Motor neuron (in vitro differentiated cells): ENCODE data around the gene LRRC45. TPM values are rescaled to one million over a fixed set of nuclear protein-coding genes. Genes with fewer than 3 reads are reported as not detected.

Source experiments
- ATAC-seq, 8 experiments: fragments of 200-7000 bp; cut with Tn5 transposase; replicated peaks in 6 of 8; 2 replicates each; pipeline ENCODE4 v1.8.0; 2021; ENCODE audit warnings: mild to moderate bottlenecking in 8 of 8, moderate library complexity in 8 of 8
- H3K27ac ChIP-seq, 2 donors: fragments of 250-450 bp; sonication (Bioruptor Pico); 2 replicates each; pipeline ENCODE4 v1.9.0; 2021; ENCODE audit warnings: antibody characterized with exemption in 2 of 2, mild to moderate bottlenecking in 2 of 2, moderate library complexity in 1 of 2
- H3K4me1 ChIP-seq, 2 donors: fragments of 250-450 bp; sonication (Bioruptor Pico); replicated peaks in 1 of 2; 2 replicates each; pipeline ENCODE4 v1.6.1; 2021; ENCODE audit warnings: antibody characterized with exemption in 2 of 2, mild to moderate bottlenecking in 2 of 2, moderate library complexity in 1 of 2
- H3K4me3 ChIP-seq, 5 donors: fragments of 250-450 bp; sonication (Bioruptor Pico); 2 replicates each; pipeline ENCODE4 v1.9.0; 2021; ENCODE audit warnings: antibody characterized with exemption in 5 of 5, mild to moderate bottlenecking in 5 of 5, moderate library complexity in 4 of 5
- WGBS, 10 experiments: fragments of 450-650 bp; shearing (Covaris generic); methylation state at CpG; one replicate each; pipeline ENCODE4 v1.0.0; 2022; 5-methylcytosine and 5-hydroxymethylcytosine counted together
- in situ Hi-C, 9 experiments: fragments of 400-800 bp; cut with MboI; loops; one replicate each; pipeline ENCODE4 v1.15.0; 2021; ENCODE audit warnings: low sequenced_read_pairs in 9 of 9, low pct_unique_long_range_greater_than_20kb in 2 of 9; ENCODE audit not compliant: unreplicated experiment in 9 of 9
- total RNA-seq, 8 experiments: library from RNA; unstranded; fragments of 300-600 nt; gene quantifications; 2 replicates each; pipeline versions ENCODE4 v1.2.3 to v1.2.4, GENCODE V29; 2022

Gene LRRC45
- total RNA-seq, 8 experiments from 2014 or later, result 2.8 to 18.1 (median 10.7) TPM

GRCh38 chr17:82007228-82007494 lies 15.9 kb upstream of the LRRC45 start:
- in situ Hi-C loops, result no loop called here
- ATAC-seq, result no peak
- peaks cover 2 to 25% of the 10 kb centered on the region in 2 donors for H3K4me1 ChIP-seq
- WGBS, 10 experiments, result 86 to 100% (median 90%) methylated on average over 1 to 2 of the region's 6 CpGs; no CpG with 5 or more reads in 7 of the 10 experiments
- no peak overlapping the region for H3K4me3 ChIP-seq
- no peak overlapping the region for H3K27ac ChIP-seq

DNA sequence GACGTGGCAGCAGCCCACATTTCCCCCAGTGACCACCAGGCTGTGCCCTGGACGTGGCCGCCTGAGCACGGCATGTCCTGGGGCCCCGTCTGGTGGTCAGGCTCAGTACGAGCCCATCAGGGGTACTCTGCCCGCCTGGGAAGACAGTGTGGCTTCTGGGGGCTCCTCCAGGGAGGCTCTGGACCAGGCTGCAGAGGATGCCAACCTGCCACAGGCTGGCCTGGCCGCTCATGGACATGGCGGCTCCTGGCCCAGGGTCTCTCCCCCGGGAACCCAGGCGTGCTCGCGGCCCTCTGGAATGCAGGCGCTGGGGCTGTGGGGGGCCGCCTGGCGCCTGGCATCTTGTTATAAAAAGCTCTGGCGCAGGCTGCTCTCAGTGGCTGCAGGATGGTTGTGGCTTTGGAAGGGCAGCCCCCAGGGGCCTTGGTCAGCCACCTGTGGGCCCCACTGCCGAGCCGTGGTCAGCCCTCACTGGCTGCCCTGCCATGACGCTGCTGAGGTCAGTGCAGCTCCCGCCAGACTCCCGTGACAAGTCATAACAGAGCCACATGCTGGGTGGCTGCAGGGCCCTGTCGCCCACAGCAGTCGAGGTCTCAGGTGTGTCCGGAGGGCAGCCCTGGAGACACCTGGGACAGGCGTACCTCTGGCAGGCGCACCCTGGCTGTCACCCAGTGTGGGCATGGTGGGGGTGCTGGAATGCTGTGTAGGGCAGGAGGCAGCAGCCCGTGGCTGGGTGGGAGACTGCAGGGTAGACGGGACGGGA lies 15.4 kb upstream of the LRRC45 start:
- Histone ChIP-seq H3K4me1 (peaks cover 7 to 30% of the 10 kb centered on the region in 2 donors), H3K27ac (no peak overlapping the region), H3K4me3 (no peak overlapping the region)
- in situ Hi-C loops, result no loop called here
- 93 to 100% methylated on average over 3 to 4 of the region's 30 CpGs; no CpG with 5 or more reads in 8 of the 10 experiments for WGBS, 10 experiments
- ATAC-seq, result no peak

DNA sequence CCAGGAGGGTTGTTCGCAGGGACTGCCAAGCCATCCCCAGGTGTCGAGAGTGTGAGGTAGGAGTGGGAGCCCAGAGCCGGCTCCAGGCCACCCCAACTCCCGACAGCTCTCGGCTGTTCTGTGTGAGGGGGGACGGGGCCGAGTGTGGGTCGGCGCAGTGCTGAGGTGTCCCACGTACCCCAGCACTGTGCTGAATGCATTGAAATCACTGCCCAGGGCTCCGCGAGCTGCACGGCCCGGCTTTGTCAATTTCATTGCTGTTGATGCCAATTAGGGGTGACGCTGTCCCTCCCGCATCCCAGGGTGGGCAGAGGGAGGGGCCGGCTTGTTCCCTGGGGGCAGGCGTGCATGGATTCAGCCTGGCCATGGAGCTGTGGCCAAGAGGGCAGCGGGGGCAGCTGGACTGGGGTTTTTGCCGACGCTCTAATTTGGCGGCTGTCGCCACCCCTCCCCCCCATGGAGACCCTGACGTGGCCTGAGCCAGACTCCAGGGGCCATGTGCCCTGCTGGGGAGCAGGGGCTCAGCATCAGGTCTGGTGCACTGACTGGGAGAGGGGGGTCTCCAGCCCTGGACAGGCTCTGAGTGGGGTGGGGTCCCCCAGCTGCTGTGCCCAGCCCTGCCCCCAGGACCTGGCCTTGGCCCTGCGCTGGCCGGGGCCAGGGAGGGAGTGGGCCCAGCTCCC lies 14.7 kb upstream of the LRRC45 start:
- no peak overlapping the region for H3K4me3 ChIP-seq
- 80 to 100% (median 90%) methylated on average over 3 to 8 of the region's 26 CpGs; no CpG with 5 or more reads in 7 of the 10 experiments for WGBS, 10 experiments
- peaks cover 13 to 35% of the 10 kb centered on the region in 2 donors for H3K4me1 ChIP-seq
- in situ Hi-C loops, result no loop called here
- H3K27ac ChIP-seq, result no peak overlapping the region
- ATAC-seq, result no peak

DNA sequence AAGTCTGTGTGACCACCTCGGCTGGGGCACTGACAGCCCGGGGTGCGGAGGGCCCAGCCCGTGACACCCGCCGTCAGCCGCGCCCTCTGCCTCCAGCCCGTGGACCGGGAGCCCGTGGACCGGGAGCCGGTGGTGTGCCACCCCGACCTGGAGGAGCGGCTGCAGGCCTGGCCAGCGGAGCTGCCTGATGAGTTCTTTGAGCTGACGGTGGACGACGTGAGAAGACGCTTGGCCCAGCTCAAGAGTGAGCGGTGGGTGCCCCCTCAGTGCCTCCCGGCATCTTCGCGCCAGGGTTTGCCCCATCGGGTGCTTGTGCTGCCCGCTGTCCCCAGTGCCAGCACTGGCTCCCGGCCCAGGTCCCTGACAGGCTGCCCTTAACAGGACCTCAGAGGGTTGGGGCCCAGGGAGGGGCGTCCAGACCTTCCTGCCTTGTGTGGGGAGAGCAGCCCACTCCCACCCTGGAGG lies 14.1 kb upstream of the LRRC45 start:
- Histone ChIP-seq H3K27ac (no peak overlapping the region), H3K4me1 (peaks cover 13 to 30% of the 10 kb centered on the region in 2 donors), H3K4me3 (no peak overlapping the region)
- in situ Hi-C loops, result no loop called here
- 90 to 100% (median 100%) methylated on average over 1 to 4 of the region's 28 CpGs; no CpG with 5 or more reads in 7 of the 10 experiments for WGBS, 10 experiments
- no peak for ATAC-seq

DNA sequence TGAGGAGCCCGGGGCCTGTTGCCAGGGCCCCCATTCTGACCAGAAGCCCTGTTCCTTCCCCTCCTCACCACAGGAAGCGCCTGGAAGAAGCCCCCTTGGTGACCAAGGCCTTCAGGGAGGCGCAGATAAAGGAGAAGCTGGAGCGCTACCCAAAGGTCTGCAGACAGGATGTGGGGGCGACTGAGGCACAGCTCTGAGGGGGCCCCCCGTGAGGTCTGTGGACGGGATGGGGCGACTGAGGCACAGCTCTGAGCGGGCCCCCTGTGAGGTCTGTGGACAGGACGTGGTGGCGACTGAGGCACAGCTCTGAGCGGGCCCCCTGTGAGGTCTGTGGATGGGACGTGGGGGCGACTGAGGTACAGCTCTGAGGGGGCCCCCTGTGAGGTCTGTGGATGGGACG lies 13.7 kb upstream of the LRRC45 start:
- Histone ChIP-seq H3K4me3 (no peak overlapping the region), H3K4me1 (peaks cover 13 to 26% of the 10 kb centered on the region in 2 donors), H3K27ac (no peak overlapping the region)
- WGBS, 10 experiments, result 96 to 100% methylated on average over 2 to 4 of the region's 15 CpGs; no CpG with 5 or more reads in 8 of the 10 experiments
- ATAC-seq, result no peak
- in situ Hi-C loops, result no loop called here

DNA sequence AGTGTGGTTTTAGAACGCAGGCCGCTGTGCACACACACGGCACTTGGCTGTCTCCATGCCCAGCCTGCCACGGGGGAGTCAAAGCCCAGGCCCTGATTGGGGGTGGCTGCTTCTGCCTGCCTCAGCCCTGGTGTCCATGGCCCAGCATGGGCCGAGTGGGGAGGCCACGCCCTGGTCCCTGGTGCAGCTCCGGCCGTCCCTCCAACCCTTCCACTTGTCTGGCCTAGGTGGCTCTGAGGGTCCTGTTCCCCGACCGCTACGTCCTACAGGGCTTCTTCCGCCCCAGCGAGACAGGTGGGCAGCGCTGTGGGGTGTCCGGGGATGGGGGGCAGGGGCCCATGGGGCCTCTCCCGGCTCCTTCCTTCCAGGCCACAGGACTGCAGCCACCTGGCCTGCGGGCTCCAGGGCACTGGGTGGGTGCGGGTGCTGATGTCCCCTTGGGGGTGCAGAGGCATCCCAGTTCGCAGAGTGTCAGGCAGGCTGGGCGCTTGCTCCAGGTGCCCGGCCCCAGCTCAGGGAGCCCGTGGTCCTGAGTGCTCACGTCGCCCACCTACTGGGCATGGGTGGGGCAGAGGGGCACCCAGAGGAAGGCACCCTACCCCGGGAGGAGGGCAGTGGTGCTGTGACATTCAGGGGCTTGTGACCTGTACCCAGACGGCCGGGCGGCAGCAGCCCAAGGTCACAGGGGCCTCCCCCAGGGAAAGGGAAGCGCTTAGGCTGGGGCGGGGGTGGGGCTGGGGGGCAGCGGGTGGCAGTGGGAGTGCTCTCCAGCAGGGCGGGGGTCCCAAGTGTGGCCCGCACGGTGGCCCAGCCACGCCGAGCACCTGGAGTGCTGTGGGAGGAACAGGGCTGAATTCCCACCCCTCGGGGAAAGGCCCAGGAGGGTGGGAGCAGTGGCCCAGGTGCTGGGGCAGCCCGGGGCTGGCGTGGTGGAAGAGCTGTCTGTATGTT lies 12.3 kb upstream of the LRRC45 start:
- WGBS, 10 experiments, result 67 to 100% (median 75%) methylated on average over 2 to 5 of the region's 39 CpGs; no CpG with 5 or more reads in 6 of the 10 experiments
- in situ Hi-C loops, result no loop called here
- no peak for ATAC-seq
- H3K27ac ChIP-seq, result no peak overlapping the region
- peaks cover 13 to 32% of the 10 kb centered on the region in 2 donors for H3K4me1 ChIP-seq
- H3K4me3 ChIP-seq, result no peak overlapping the region

- no peak overlapping the region for H3K4me3 ChIP-seq
- H3K27ac ChIP-seq, result no peak overlapping the region
- ATAC-seq, result no peak
- WGBS, 10 experiments, result 75 to 100% (median 100%) methylated on average over 1 to 5 of the region's 19 CpGs; no CpG with 5 or more reads in 7 of the 10 experiments
- peaks cover 13 to 29% of the 10 kb centered on the region in 2 donors for H3K4me1 ChIP-seq
- in situ Hi-C loops, result no loop called here
Measured at GRCh38 chr17:82011617-82012187, 11.4 kb upstream of the LRRC45 start.

DNA sequence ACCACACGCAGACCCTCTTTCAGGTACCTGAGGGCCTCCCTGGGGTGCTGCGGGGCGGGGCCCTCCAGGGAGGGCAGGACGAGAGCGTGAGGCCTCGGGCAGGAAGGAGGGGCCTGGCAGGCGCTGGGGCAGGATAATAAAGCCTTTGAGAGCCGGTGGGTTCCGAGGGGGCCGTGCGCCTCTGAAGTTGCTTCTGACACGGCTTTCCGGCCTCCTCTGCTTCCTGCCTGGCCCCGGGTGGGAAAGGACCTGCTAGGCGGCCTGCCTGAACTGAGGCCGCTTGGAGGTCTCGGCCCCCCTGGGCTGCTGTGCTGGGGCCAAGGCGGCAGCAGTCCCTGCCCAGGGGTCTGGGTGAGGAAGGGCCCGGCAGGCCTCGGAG lies 10.9 kb upstream of the LRRC45 start:
- H3K27ac ChIP-seq, result peak overlapping the region; percentile 7 to 49
- peak in 2 of 8 experiments; percentile 0 to 3 for ATAC-seq
- 26 to 80% methylated on average over 4 to 7 of the region's 20 CpGs; no CpG with 5 or more reads in 8 of the 10 experiments for WGBS, 10 experiments
- peaks cover 13 to 25% of the 10 kb centered on the region in 2 donors for H3K4me1 ChIP-seq
- in situ Hi-C loops, result no loop called here
- H3K4me3 ChIP-seq, result no peak overlapping the region

DNA sequence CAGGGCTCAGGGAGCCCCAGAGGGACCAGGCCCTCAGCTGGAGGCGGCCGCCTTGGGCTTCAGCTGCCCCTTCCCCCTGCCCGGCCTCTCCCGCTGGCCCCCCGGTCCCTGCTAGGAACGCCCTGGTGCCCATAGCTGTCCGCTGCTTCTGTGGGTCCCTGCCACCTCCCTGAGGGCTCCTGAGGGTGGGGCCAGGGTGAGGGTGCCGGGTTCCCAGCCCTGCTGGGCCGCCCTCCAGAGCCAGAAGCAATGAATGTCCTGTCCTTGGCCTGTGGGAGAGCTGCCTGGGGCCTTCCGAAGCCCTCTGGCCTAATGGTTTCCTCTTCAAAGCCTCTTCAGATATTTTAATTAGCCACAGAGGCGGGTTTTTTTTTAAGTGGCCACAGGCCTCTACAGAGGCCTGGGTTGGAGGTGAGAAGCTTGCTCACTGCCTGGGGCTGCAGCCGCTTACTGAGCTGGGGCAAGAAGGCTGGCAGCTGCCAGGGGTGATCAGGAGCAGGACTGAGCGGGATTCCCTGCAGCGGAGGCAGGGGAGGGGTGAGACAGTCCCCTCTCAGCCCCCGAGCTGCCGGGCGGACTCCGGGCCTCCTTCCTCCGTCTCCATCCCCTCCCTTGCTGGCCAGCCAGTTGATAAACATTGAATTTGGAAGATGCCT lies 10.3 kb upstream of the LRRC45 start:
- WGBS, 10 experiments, result 40 to 90% (median 81%) methylated on average over 1 to 5 of the region's 19 CpGs; no CpG with 5 or more reads in 4 of the 10 experiments
- in situ Hi-C loops, result no loop called here
- Histone ChIP-seq H3K4me3 (no peak overlapping the region), H3K4me1 (peaks cover 13 to 25% of the 10 kb centered on the region in 2 donors), H3K27ac (peak overlapping the region; percentile 7 to 49)
- peak; percentile 30 to 60 (median 50) for ATAC-seq

DNA sequence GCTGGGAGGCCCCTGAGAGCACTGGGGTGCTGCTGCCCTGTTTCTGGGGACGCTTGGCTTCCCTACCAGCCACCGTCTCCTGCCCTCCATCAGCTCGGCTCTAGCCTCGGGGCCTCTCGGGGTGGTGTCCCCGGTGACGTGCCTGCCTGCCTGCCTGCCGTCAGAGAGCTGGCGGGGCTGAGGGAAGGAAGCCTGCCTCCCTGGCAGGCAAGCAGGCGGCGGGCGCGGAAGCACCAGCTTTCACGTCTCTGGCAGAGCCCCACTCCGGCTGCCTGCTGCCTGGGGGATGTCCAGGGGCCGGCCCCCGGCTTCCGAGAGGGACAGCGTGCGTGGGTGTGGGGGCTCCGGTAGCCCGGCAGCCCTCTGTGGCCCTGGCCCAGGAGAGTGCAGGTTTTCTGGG lies 9.8 kb upstream of the LRRC45 start:
- H3K4me3 ChIP-seq, result no peak overlapping the region
- peaks cover 13 to 24% of the 10 kb centered on the region in 2 donors for H3K4me1 ChIP-seq
- in situ Hi-C loops, result no loop called here
- 62% methylated on average over 6 of the region's 22 CpGs; no CpG with 5 or more reads in 9 of the 10 experiments for WGBS, 10 experiments
- peak in 2 of 8 experiments; percentile 3 to 53 for ATAC-seq
- H3K27ac ChIP-seq, result no peak overlapping the region

- Histone ChIP-seq H3K4me3 (no peak overlapping the region), H3K27ac (no peak overlapping the region), H3K4me1 (peaks cover 13 to 21% of the 10 kb centered on the region in 2 donors)
- 50 to 100% (median 89%) methylated on average over 1 to 6 of the region's 16 CpGs; no CpG with 5 or more reads in 7 of the 10 experiments for WGBS, 10 experiments
- in situ Hi-C loops, result no loop called here
- ATAC-seq, result no peak
Measured at GRCh38 chr17:82013772-82014321, 9.3 kb upstream of the LRRC45 start.

GRCh38 chr17:82014432-82014831 lies 8.7 kb upstream of the LRRC45 start:
- in situ Hi-C loops, result no loop called here
- WGBS, 10 experiments, result no CpG with 5 or more reads among the region's 23 CpGs
- Histone ChIP-seq H3K4me1 (peaks cover 13 to 21% of the 10 kb centered on the region in 2 donors), H3K4me3 (no peak overlapping the region), H3K27ac (no peak overlapping the region)
- peak in 1 of 8 experiments; percentile 18 for ATAC-seq
